NCI-H2227 (cell line): ENCODE data around the gene N4BP2L2.
"Not testable (repeated sequence)": the region's sequence is repeated elsewhere in the genome, so short reads cannot be mapped to it uniquely, and the experiment has no call there.

ENCODE experiments used
- DNase-seq: peaks from one replicate; lab custom pipeline; 2025; ENCODE audit not compliant: unreplicated experiment; lab: John Stamatoyannopoulos, UW

The N4BP2L2 gene

DNA sequence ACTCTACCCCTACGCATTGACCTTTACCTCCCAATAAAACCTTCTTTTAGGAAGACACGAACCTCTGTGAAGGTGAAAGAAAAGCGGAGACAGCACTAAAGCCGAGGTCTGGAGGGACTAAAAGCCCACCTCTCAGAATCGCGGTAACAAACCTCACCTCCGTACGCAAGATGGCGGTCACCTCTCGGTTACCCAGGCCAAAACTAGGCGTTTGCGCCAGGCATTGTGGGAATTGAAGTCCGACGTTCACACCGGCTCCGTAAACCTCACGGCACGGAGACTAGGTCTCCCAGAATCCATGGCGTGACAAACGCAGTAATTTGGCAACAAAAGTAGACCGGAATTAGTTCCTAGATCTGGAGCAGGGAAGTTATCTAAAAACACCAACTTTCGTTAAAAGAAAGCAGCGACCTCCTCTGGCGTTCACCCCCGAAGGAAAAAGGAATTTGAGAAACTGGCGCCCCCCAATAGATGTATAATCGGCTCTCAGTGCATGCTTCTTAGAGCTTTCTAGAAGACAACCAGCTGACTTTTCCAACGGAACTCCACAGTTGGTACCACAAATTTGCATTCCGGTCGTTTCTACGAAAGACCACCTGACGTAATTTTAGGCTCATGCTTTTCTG lies at the start of gene N4BP2L2:
TSS of gene N4BP2L2 (minus strand) at position 175 of the 626 bp plus-strand sequence. CDS start 1,768 bp downstream, outside the sequence.
- DNase-seq: peak; percentile 94

DNA sequence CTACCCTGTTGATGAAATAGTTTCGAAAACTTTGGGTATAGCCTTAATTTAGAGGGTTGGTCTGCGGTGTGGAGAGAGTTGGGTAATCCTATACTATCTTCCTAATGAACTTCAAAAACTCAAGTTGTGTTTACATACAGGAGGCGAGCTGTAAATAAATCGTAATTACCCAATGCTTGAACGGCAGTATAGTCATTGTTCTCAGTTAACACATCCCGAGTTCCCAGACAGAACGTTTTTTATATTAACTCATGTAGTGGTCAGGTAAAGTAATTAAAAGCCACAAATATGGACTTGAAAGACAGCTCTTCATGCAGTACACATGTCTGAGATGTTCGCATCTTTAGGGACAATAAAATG lies 49.2 kb upstream of the N4BP2L2 start:
- no peak for DNase-seq

DNA sequence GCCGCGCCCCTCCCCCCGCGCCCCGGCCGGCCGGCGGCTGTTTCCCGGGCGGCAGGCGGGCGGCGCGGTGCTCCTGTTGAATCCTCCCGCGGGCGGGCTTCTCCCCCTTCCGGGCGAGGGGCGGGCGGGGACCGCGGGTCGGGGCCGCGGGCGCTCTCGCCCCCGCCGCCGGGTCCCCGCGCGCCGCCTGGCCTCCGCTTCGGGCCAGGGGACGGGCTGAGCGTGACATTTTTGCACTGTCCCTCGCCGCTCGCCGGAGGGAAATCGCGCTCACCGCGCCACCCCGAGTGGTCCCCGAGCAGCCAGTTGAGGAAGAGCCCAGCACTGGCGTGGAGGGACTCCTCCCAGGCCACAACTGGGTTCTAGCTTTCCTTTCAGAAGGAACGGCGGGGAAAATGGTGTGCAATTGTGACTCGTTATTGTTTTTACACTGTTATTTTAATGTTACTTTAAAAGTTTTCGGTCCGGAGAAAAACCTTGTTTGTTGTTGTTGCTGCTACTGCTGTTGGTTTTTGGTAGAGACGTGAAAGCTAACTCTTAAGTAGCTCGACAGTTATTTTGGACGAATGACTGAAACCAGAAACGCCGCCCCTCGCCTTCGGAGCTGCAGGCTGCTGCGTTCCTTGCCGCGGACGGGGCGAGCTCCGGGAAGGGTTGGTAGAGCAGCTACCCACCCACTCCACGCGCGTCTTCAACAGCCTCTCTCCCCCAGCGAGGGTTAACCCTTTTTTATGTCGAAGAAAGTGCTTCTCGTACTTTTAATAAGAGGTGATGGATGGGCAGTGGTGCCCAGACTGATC lies 48.6 kb upstream of the N4BP2L2 start:
- DNase-seq: peak; percentile 68

DNA sequence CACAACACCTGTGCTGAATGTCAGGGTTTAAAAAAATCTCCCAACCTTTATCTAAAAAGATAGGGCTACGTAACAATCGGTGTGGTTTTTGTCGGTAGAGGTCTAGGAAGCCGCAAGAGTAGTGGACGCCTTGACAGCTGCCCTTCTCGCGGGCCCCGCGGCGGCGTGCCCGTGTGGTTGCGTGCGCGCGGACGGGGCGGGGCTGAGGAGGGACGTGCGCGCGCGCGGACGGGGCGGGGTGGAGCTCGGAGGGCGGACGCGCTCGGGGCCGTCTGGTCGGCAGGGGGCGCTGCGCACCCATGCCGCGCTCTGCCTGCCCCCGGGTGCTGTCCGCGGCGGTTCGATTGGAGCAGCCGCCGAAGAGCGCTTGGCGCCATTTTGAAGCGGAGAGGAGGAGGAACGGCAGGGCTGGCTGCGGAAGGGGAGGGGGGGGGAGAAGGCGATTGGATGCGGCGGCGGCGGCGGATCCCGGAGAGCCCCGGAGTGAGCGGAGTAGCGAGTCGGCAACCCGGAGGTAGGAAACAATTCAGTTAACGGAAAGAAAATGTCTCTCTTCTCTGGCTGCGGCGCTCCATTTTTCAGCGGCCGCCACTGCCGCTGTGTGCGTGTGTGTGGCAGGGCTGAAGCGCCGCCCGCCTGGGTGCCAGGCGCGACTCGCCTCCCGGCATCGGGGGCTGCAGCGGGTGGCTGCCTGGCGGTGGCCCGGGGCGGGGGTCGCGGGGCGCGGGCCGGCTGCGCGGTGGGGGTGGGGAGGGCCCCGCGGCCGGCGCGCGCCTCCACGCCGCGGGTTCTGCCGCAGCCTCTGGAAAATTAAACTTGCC lies 47.7 kb upstream of the N4BP2L2 start, which contains the start of gene PDS5B:
TSS of gene PDS5B (plus strand) at position 373 of the 821 bp plus-strand sequence. CDS start 62,321 bp downstream, outside the sequence.
- peak; percentile 95 for DNase-seq

DNA sequence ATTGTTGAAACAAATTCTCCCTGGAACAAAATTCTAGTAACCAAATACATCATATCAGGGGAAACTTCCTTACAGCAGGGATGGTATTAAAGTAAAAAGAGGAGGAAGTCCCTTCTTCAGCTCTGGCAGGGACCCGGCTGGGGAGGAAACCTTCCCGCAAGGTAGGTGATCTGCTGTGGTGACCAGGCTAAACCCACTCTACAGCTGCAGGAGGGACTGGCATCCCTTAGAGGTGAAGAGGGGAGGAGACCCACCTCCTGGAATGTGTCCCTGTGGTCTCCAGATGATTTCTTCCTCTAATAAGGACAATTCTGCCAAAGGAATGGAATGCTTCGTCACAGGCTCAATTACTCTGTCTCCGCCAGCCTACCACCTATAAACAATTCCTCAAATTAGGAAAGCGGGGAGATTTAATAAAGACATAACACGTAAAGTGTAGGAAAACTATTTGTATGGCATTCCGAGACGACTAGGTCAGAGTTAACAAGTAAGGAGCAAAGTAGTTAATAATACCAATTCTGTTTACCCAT lies 47.0 kb upstream of the N4BP2L2 start:
- DNase-seq: no peak

DNA sequence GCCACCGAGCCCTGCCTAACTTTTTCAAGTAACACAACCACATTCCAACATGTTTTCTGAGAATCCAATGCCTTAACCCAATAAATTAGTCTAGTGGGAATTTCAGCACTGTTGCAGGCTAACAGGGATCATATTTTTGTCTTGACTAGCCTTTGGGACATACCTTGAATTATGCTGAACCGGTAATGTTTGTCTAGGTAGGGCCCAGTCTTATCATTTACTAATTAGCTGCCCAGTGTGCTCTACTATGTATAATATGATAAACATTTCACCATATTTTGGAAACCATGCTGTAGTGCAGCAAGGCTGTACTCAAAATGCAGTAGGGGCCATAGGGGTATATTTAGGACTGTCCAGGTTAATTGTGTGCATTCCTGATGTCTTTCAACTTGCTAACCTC lies 44.4 kb upstream of the N4BP2L2 start:
- DNase-seq: no peak

DNA sequence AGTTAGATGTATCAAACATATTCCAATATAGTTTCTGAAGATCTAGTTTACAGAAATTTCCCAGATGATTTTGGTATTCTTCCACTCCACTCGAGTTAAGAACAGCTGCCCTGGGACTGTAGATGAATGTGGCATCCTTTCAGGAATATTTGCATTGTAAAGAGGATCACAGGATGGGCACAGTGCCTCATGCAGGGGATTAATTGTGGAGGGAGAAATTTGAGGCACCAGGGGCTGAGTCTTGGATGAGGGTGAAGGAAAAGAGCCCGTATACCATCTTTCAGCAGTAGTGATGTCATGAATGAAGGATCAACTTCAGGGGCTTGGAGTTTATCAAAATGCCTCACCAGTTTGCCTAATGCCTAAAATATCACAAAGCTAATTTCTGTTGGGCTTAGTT lies 43.7 kb upstream of the N4BP2L2 start:
- DNase-seq: no peak

DNA sequence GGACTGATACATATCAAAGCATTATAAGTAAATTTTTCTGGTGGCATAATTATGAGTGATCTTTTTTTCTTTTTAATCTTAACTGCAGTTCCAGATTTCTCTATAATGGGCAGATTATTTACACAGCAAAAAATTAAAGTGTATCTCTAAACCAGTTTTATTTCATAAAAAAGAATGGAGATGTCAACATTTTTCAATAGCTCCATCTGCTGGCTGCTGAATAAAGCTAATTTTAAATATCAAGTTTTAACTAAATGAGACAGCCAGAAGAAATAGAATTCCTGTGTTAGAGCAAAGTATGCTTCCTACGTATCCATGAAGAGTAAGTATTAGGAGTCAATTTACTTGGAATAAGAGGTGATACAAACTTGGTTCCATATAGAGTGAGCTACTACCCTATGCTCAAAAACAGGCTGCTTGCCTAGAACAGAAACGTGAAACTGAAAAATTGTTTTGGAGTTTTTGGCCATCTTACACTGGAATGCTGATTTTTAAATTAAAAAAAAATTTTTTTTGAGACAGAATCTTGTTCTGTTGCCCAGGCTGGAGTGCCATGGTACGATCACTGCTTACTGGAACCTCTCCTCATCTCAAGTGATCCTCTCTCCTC lies 42.7 kb upstream of the N4BP2L2 start:
- peak; percentile 4 for DNase-seq

DNA sequence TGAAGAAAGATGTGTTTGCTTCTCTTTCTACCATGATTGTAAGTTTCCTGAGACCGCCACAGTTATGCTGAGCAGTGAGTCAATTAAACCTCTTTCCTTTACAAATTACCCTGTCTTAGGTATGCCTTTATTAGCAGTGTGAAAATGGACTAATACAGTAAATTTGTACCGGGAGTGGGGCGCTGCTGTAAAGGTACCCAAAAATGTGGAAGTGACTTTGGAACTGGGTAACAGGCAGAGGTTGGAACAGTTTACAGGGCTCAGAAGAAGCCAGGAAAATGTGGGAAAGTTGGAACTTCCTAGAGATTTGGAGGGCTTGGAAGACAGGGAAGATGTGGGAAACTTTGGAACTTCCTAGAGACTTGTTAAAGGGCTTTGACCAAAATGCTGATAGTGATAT lies 38.4 kb upstream of the N4BP2L2 start:
- DNase-seq: no peak

DNA sequence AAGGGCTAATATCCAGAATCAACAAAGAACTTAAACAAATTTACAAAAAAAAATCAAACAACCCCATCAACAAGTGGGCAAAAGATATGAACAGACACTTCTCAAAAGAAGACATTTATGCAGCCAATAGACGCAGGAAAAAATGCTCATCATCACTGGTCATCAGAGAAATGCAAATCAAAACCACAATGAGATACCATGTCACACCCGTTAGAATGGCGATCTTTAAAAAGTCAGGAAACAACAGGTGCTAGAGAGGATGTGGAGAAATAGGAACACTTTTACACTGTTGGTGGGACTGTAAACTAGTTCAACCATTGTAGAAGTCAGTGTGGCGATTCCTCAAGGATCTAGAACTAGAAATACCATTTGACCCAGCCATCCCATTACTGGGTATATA lies 37.1 kb upstream of the N4BP2L2 start:
- not testable (repeated sequence) for DNase-seq

DNA sequence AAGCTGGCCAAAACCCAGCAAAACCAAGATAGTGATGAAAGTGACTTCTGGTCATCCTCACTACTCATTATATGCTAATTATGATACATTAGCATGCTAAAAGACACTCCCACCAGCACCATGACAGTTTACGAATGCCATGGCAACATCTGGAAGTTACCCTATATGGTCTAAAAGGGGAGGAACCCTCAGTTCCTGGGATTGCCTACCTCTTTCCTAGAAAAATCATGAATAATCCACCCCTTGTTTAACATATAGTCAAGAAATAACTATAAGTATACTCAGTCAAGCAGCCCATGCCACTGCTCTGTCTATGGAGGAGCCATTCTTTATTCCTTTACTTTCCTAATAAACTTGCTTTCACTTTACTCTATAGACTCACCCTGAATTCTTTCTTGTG lies 22.2 kb upstream of the N4BP2L2 start:
- DNase-seq: not testable (repeated sequence)

DNA sequence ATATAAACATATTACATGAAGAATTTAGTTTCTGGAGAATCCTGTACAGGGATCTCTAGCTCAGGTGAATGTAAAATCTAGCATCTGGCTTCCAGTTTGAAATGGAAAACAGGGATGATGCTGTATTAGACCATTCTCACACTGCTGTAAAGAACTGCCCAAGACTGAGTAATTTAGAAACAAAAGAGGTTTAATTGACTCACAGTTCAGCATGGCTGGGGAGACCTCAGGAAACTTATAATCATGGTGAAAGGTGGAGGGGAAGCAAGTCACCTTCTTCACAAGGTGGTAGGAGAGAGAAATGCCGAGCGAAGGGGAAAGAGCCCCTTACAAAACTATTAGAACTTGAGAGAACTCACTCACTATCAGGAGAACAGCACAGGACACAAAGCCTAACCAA lies 17.0 kb upstream of the N4BP2L2 start:
- DNase-seq: no peak

DNA sequence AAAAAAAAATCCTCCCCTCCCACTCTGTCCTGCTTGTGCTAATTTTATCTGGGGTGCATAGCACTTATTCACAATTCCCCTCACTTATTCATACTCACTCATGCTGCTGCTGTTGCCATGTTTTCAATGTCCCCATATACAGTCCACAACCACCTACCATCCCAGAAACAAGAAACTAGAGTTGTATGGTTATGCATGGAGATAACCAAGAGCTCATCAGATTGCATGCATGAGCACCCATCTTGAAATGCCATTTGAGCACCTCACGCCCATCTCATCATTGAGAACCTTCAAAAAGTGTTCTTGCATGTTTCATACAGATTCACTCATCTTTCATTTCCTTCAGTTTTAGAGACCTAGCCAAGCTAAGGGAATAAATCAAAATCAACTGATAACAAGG lies 15.1 kb upstream of the N4BP2L2 start:
- no peak for DNase-seq

DNA sequence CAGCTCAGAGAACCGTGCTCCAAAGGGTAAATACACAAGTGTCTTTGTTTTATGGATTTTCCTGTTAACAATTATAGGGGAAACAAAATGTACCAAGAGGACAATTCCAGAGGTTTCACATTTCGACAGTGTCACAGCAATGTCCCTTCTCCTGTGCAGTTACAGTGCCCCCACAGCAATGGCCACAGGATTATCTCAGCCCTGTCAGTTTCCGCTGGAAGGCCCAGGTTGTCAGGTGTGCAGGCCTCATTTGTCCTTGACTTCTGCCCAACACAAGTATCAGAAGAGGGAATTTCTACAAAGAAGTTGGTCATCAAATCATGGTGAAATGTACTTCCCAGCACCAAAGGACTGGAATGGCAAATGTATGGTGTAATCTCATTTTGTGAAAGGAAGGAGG lies 11.2 kb upstream of the N4BP2L2 start:
- DNase-seq: no peak

DNA sequence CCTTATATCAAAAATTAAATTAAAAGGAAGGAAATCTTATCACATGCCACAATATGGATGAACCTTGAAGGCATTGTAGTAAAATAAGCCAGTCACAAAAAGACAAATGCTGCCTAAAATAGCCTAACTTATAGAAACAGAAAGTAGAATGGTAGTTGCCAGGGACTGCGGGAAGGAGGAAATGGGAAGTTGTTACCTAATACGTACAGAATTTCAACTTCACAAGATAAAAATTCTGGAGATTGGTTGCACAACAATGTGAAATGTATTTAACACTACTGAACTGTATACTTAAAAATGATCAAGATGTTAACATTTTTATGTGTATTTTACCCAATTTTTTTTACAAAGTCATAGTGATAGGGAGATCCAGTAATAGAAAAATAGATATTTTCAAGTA lies 10.2 kb upstream of the N4BP2L2 start:
- DNase-seq: no peak

DNA sequence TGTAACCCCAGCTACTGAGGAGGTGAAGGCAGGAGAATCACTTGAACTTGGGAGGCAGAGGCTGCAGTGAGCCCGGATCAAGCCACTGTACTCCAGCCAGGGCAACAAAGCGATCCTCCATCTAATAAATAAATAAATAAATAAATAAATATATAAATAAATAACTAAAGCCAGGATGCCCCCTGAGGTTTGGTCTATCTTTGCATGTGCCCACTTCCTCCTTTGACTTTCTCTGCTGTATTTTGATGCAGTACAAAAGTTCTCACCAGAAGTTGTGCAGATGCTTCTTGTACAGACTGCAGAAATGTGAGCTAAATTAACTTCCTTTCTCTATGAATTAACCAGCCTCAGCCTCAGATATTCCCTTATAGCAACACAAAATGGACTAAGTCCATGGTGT lies 6.5 kb upstream of the N4BP2L2 start:
- DNase-seq: no peak

DNA sequence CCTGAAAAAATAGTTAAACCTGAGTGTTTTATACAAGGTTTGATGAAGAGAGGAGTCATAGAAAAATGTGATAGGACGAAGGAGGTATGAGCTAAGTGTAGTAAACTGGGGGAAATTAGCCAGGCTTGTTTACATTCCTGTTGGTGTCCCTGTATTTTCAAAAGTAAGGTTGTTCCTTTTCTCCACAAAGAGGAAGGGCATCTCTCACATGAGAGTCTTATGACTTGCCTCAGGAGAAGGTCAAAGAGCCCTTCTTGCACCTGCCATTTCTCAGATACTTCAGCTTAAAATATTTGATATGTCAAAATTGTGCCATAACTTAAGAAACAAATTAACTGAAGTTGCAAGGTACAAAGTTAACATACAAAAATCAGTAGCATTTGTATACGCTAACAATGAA lies 3.6 kb upstream of the N4BP2L2 start:
- no peak for DNase-seq

DNA sequence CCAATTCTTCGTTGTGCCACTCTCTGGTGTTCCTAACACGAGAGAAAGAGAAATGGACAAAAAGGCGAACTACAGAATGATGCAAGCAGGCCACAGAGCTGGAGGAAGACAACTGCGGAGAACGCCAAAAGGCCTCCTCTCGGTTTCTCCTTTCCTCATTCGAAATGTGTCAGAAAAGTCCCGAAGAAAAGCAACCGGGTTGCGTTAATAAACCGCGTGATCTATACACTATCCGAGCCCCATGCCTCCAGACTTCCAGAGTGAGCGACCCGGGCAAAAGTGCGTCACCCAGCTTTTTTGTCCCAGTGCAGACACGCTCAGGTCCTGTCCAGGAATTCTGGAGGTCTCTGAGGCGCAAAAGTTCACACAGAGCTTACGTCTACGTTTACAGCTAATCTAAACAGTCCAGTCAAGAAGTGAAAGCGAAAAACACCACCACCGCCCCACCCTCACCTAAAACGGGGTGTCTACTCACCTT lies 413 bp downstream of the N4BP2L2 start:
- no peak for DNase-seq

DNA sequence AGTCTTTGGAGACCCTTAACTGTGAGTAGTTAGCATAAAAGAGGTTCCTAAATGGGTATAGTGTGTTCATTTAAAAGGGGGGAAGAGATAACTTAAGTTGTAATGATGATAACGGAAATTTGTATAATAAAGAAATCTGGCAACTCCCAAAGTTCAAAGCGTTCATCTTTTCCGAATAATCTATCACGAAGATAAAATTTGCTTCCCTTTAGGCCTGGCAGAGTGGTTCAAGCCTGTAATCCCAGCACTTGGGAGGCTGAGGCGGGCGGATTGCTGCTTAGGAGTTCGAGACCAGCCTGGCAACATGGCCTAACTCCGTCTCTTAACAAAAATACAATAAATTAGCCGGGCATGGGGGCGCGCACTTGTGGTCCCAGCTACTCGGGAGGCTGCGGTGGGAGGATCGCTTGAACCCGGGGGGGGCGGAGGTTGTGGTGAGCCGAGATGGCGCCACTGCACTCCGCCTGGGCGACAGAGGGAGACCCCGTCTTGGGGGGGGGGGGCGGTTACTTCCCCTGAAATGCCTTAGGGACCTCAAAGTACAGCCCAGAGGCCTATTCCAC lies 934 bp downstream of the N4BP2L2 start:
- peak; percentile 21 for DNase-seq

DNA sequence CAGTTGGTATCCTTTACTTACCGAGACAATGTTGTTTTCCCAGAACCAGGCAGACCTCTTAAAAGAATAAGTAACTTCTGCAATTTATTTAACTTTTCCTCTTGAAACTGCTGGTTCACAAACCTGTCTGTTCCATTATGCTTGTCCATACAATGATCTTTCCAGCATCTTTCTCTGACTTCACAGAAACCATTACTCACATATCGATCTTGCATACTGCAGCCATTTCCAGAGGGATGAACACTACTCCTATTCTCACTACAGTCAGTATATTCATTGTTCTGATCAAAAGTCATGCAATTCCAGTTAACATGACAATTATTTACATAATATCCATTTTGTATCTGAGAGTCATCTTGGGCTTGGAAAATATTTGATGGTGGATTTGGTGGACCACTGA lies 2.8 kb downstream of the N4BP2L2 start:
- no peak for DNase-seq

DNA sequence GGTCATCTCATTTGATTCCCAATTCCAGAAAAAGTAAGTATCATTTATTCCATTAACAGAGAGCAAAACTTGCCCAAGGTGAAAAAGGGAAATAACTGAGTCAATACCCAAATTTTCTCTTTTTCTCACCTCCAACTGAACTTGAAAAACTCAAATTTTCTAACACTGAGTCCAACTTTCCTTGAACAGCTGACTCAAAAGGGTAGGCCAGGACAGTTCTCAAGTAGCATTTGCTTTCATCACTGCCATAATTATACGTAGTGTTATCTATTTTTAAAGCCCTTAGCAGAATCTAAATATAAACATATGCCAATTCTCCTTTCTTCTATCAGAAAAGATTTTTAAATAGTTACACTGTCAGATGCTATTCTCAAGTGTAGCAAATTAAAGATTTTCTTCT lies 3.5 kb downstream of the N4BP2L2 start:
- DNase-seq: no peak
